OCI-LY1 (cell line): Measurements from ENCODE around the gene NUMBL.

Source experiments
- CTCF ChIP-seq: fragments of 200-600 bp; sonication (generic), shearing (Covaris generic); IDR thresholded peaks from 2 replicates; pipeline ENCODE4 v1.5.1; 2017; ENCODE audit warnings: mild to moderate bottlenecking, antibody characterized with exemption, low read length, moderate library complexity, mixed read lengths
- EZH2 ChIP-seq: fragments of 200-600 bp; sonication (generic), shearing (Covaris generic); IDR thresholded peaks from 2 replicates; pipeline ENCODE4 v1.8.0; 2017; ENCODE audit warnings: borderline replicate concordance, mixed run types, mild to moderate bottlenecking, antibody characterized with exemption, low read length, moderate library complexity, mixed read lengths

- TF ChIP-seq CTCF (no peak), EZH2 (no peak)
Measured at GRCh38 chr19:40626918-40627317, 63.5 kb downstream of the NUMBL start.
